GM12878 (cell line): ENCODE data around the gene NSL1. TPM values are rescaled to one million over a fixed set of nuclear protein-coding genes. Genes with fewer than 3 reads are reported as not detected.
A peak's percentile ranks its signal among the peaks of the same experiment; 100 is the strongest.

Experiments used
- ATF3 ChIP-seq: IDR thresholded peaks from 2 replicates; pipeline ENCODE4 v1.6.1; 2011; ENCODE audit warnings: low read depth, mild to moderate bottlenecking, low read length, moderate library complexity, borderline replicate concordance; ENCODE audit errors: extremely low read depth
- BMI1 ChIP-seq: fragments of 450-650 bp; IDR thresholded peaks from 2 replicates; pipeline ENCODE4 v1.6.1; 2016; ENCODE audit warnings: mild to moderate bottlenecking, moderate library complexity, borderline replicate concordance
- CBX5 ChIP-seq: sonication (generic); IDR thresholded peaks from 2 replicates; pipeline ENCODE4 v1.6.1; 2016; ENCODE audit warnings: low read depth, moderate library complexity, mild to moderate bottlenecking, inconsistent platforms
- CREM ChIP-seq: IDR thresholded peaks from 2 replicates; pipeline ENCODE4 v1.6.1; 2014; ENCODE audit warnings: antibody characterized with exemption, low read depth
- ETV6 ChIP-seq, 2 experiments: fragments of 450-650 bp in 1 of 2; IDR thresholded peaks in 1 of 2; conservative IDR thresholded peaks in 1 of 2; 2 replicates each; pipeline ENCODE4 v1.6.1; 2014; ENCODE audit warnings: antibody characterized with exemption in 1 of 2, borderline replicate concordance in 1 of 2, low read depth in 1 of 2, mild to moderate bottlenecking in 1 of 2, moderate library complexity in 1 of 2
- GABPA ChIP-seq: IDR thresholded peaks from 2 replicates; pipeline ENCODE4 v1.6.1; 2014; ENCODE audit warnings: antibody characterized with exemption, low read depth, mild to moderate bottlenecking, inconsistent platforms
- HDAC2 ChIP-seq: fragments of 200-600 bp; sonication (generic); IDR thresholded peaks from 2 replicates; pipeline ENCODE4 v1.6.1; 2017
- IKZF1 ChIP-seq: fragments of 450-650 bp; conservative IDR thresholded peaks from 2 replicates; pipeline ENCODE4 v1.6.1; 2017; ENCODE audit warnings: antibody characterized with exemption, mild to moderate bottlenecking
- IRF4 ChIP-seq: IDR thresholded peaks from 2 replicates; pipeline ENCODE4 v1.6.1; 2011; ENCODE audit warnings: low read depth, low read length
- MLLT1 ChIP-seq: fragments of 450-650 bp; IDR thresholded peaks from 2 replicates; pipeline ENCODE4 v1.6.1; 2016; ENCODE audit warnings: mild to moderate bottlenecking
- MYB ChIP-seq: fragments of 150-350 bp; IDR thresholded peaks from 2 replicates; pipeline ENCODE4 v1.6.1; 2014; ENCODE audit warnings: mild to moderate bottlenecking, low read depth, low read length, borderline replicate concordance
- NBN ChIP-seq: fragments of 450-650 bp; IDR thresholded peaks from 2 replicates; pipeline ENCODE4 v1.6.1; 2016
- PAX5 ChIP-seq: IDR thresholded peaks from 2 replicates; pipeline ENCODE4 v1.6.1; 2011; ENCODE audit warnings: low read depth, low read length, borderline replicate concordance
- PBX3 ChIP-seq: IDR thresholded peaks from 2 replicates; pipeline ENCODE4 v1.6.1; 2011; ENCODE audit warnings: mild to moderate bottlenecking, low read depth, low read length, moderate library complexity; ENCODE audit not compliant: insufficient replicate concordance
- POLR2A ChIP-seq: IDR thresholded peaks from 2 replicates; pipeline ENCODE4 v1.6.1; 2011; ENCODE audit warnings: low read depth, mild to moderate bottlenecking, low read length
- RELA ChIP-seq: fragments of 450-650 bp; IDR thresholded peaks from 2 replicates; pipeline ENCODE4 v1.8.0; 2014; ENCODE audit warnings: borderline replicate concordance; ENCODE audit not compliant: partially characterized antibody
- RUNX3 ChIP-seq: IDR thresholded peaks from 2 replicates; pipeline ENCODE4 v1.6.1; 2012; ENCODE audit warnings: low read length, inconsistent platforms
- SMARCA5 ChIP-seq: fragments of 450-650 bp; IDR thresholded peaks from 2 replicates; pipeline ENCODE4 v1.6.1; 2017; ENCODE audit warnings: mild to moderate bottlenecking
- SP1 ChIP-seq: IDR thresholded peaks from one replicate; pipeline ENCODE4 v1.6.1; 2011; ENCODE audit warnings: low read depth, low read length
- SPI1 ChIP-seq: IDR thresholded peaks from 2 replicates; pipeline ENCODE4 v1.6.1; 2011; ENCODE audit warnings: low read depth, mild to moderate bottlenecking, low read length, moderate library complexity, borderline replicate concordance; ENCODE audit not compliant: insufficient read depth
- TAF1 ChIP-seq: IDR thresholded peaks from 2 replicates; pipeline ENCODE4 v1.6.1; 2011; ENCODE audit warnings: mild to moderate bottlenecking, low read depth, low read length, borderline replicate concordance
- TCF12 ChIP-seq: IDR thresholded peaks from 2 replicates; pipeline ENCODE4 v1.6.1; 2011; ENCODE audit warnings: low read depth, mild to moderate bottlenecking, low read length
- ZBED1 ChIP-seq: IDR thresholded peaks from 2 replicates; pipeline ENCODE4 v1.6.1; 2016; ENCODE audit warnings: borderline replicate concordance
- ZNF207 ChIP-seq: fragments of 450-650 bp; IDR thresholded peaks from 2 replicates; pipeline ENCODE4 v1.6.1; 2014; ENCODE audit warnings: antibody characterized with exemption, mild to moderate bottlenecking, borderline replicate concordance
- ZNF384 ChIP-seq: IDR thresholded peaks from 2 replicates; pipeline ENCODE4 v1.6.1; 2012; ENCODE audit warnings: low read depth, mild to moderate bottlenecking, low read length, improper control_type of control experiment, borderline replicate concordance
- polyA plus RNA-seq, 11 experiments: library from polyadenylated mRNA; depleted of rRNA in 4 of 11; unstranded in 6 of 11; stranded (reverse) in 5 of 11; fragments of >200 nt; fragmentation: Nextera tagmentation in 4 of 11; fragmentation: Illumina TruSeq in 1 of 11; extraction: Ambion mirVana in 4 of 11; extraction: Trizol in 1 of 11; gene quantifications; 1 replicate in 1 of 11; 2 replicates in 10 of 11; pipeline versions ENCODE4 v1.2.1 to v1.2.3, GENCODE V29; 2011 to 2016; ENCODE audit warnings: inconsistent platforms in 2 of 11, missing spikeins in 2 of 11, low read depth in 1 of 11
- total RNA-seq, 4 experiments: library from RNA; depleted of rRNA in 3 of 4; stranded (reverse); fragments of >200 nt in 3 of 4; fragmentation: Illumina TruSeq in 1 of 4; extraction: Trizol in 1 of 4; gene quantifications; 2 replicates each; pipeline versions ENCODE4 v1.2.1 to v1.2.3, GENCODE V29; 2013 to 2021
- TF ChIP-seq, protein P1 (sequence below): fragments of 450-650 bp; IDR thresholded peaks from 2 replicates; pipeline ENCODE4 v1.6.1; 2016; ENCODE audit warnings: mild to moderate bottlenecking, moderate library complexity, borderline replicate concordance

The NSL1 gene
- total and polyA plus RNA-seq, 10 of the 15 experiments (the other 5 are each of a cell fraction or from before 2014, with no cell fraction given), result 36.7 to 74.2 (median 46.4) TPM

- peak; percentile 60; the same call in 1 of the 2 replicates for TF ChIP-seq IRF4
- TF ChIP-seq, protein P1, sequence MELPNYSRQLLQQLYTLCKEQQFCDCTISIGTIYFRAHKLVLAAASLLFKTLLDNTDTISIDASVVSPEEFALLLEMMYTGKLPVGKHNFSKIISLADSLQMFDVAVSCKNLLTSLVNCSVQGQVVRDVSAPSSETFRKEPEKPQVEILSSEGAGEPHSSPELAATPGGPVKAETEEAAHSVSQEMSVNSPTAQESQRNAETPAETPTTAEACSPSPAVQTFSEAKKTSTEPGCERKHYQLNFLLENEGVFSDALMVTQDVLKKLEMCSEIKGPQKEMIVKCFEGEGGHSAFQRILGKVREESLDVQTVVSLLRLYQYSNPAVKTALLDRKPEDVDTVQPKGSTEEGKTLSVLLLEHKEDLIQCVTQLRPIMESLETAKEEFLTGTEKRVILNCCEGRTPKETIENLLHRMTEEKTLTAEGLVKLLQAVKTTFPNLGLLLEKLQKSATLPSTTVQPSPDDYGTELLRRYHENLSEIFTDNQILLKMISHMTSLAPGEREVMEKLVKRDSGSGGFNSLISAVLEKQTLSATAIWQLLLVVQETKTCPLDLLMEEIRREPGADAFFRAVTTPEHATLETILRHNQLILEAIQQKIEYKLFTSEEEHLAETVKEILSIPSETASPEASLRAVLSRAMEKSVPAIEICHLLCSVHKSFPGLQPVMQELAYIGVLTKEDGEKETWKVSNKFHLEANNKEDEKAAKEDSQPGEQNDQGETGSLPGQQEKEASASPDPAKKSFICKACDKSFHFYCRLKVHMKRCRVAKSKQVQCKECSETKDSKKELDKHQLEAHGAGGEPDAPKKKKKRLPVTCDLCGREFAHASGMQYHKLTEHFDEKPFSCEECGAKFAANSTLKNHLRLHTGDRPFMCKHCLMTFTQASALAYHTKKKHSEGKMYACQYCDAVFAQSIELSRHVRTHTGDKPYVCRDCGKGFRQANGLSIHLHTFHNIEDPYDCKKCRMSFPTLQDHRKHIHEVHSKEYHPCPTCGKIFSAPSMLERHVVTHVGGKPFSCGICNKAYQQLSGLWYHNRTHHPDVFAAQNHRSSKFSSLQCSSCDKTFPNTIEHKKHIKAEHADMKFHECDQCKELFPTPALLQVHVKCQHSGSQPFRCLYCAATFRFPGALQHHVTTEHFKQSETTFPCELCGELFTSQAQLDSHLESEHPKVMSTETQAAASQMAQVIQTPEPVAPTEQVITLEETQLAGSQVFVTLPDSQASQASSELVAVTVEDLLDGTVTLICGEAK, result peak; percentile 27; the same call in 1 of the 2 replicates
- TF ChIP-seq GABPA, result peak; percentile 73
- peak; percentile 85; the same call in 1 of the 2 replicates for TF ChIP-seq CBX5
- no peak for TF ChIP-seq BMI1
- TF ChIP-seq TCF12, result peak; percentile 86
- 0 out of 2 replicates have a peak, but pooled peaks have one; percentile 25 for TF ChIP-seq IKZF1
- peak; percentile 58; the same call in 1 of the 2 replicates for TF ChIP-seq POLR2A
- peak; percentile 95 for TF ChIP-seq SPI1
- peak; percentile 81 for TF ChIP-seq ZNF384
- no peak for TF ChIP-seq ATF3
- TF ChIP-seq MYB, result no peak
- peak; percentile 27 for TF ChIP-seq PBX3
- no peak for TF ChIP-seq ZNF207
- peak; percentile 44; the same call in 1 of the 2 replicates for TF ChIP-seq RUNX3
- no peak for TF ChIP-seq RELA
- peak in 1 of 2 experiments; percentile 66; a peak in 1 of 4 replicates for TF ChIP-seq ETV6 (conservative IDR thresholded peaks at IDR 0.05 in 1 of 2, IDR thresholded peaks at IDR 0.05 in 1 of 2; ENCODE audit: borderline replicate concordance in 1 of 2, low read depth in 1 of 2)
- peak; percentile 69; the same call in 1 of the 2 replicates for TF ChIP-seq MLLT1
- TF ChIP-seq HDAC2, result no peak
- TF ChIP-seq NBN, result peak; percentile 87
- 0 out of 2 replicates have a peak, but pooled peaks have one; percentile 40 for TF ChIP-seq PAX5
- TF ChIP-seq CREM, result peak; percentile 59; the same call in 1 of the 2 replicates
- 0 out of 2 replicates have a peak, but pooled peaks have one; percentile 56 for TF ChIP-seq ZBED1
- TF ChIP-seq SP1, result peak; percentile 19
- TF ChIP-seq TAF1, result 0 out of 2 replicates have a peak, but pooled peaks have one; percentile 14
- no peak for TF ChIP-seq SMARCA5
These were observed 3.0 kb upstream of the NSL1 start (continued) for GRCh38 chr1:212794561-212795014.
